Measurements from ENCODE around the gene DERL2.

DNA sequence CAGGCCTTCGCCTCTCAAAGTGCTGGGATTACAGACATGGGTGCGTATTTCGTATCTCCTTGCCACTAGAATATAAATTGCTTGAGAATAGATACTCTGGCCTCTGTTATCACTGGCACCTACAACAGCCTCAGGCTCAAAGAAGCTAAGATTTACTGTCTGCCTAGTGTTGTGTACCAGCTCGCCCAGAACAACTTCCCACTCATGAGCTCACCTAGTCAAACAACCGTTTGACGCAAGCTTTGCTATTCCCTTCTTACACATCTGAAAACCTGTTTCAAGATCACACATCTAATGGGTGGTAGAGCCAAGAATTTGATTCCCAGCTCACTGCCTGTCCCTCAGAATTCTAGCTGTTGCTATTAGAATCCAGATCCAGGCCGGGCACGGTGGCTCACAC is 24.8 kb upstream of the DERL2 start:
- TF ChIP-seq EZH2 (IDR thresholded peaks at IDR 0.05; ENCODE audit: insufficient read depth, poor library complexity, severe bottlenecking) (no peak), EZH2phosphoT487 (IDR thresholded peaks at IDR 0.05; ENCODE audit: insufficient read depth, low read depth) (no peak)
